Neuronal stem cell (in vitro differentiated cells): Measurements from ENCODE around the gene GPR39.

ENCODE experiments used
- DNase-seq: peaks from one replicate; pipeline ENCODE4 v3.0.0-alpha.2; 2013; ENCODE audit warnings: low spot score
- H2AFZ ChIP-seq: one replicate; pipeline ENCODE4 v1.6.1; 2013; ENCODE audit warnings: mild to moderate bottlenecking, low read length, inconsistent platforms
- H2AK5ac ChIP-seq: 2 replicates; pipeline ENCODE4 v1.6.1; 2013; ENCODE audit warnings: low read depth, mild to moderate bottlenecking, inconsistent platforms, low read length, moderate library complexity, mixed read lengths
- H2BK120ac ChIP-seq: 2 replicates; pipeline ENCODE4 v1.6.1; 2013; ENCODE audit warnings: low read depth, mild to moderate bottlenecking, inconsistent platforms, low read length, moderate library complexity, mixed read lengths
- H2BK12ac ChIP-seq: one replicate; pipeline ENCODE4 v1.6.1; 2013; ENCODE audit warnings: low read length, inconsistent platforms
- H2BK15ac ChIP-seq: 2 replicates; pipeline ENCODE4 v1.6.1; 2013; ENCODE audit warnings: mild to moderate bottlenecking, low read length, inconsistent platforms, mixed read lengths
- H2BK5ac ChIP-seq: one replicate; pipeline ENCODE4 v1.6.1; 2013; ENCODE audit warnings: inconsistent platforms, mild to moderate bottlenecking, low read length, moderate library complexity
- H3K14ac ChIP-seq: one replicate; pipeline ENCODE4 v1.6.1; 2013; ENCODE audit warnings: low read length, inconsistent platforms
- H3K18ac ChIP-seq: 2 replicates; pipeline ENCODE4 v1.6.1; 2013; ENCODE audit warnings: low read length, inconsistent platforms
- H3K23ac ChIP-seq: 2 replicates; pipeline ENCODE4 v1.6.1; 2013; ENCODE audit warnings: low read depth, mild to moderate bottlenecking, mixed read lengths, low read length, inconsistent platforms; ENCODE audit not compliant: poor library complexity
- H3K27ac ChIP-seq: replicated peaks from 3 replicates; pipeline ENCODE4 v1.5.1; 2013; ENCODE audit warnings: low read length, inconsistent platforms
- H3K27me3 ChIP-seq, 3 experiments: 2 replicates each; pipeline ENCODE4 v1.6.1; 2013; ENCODE audit warnings: low read length in 3 of 3, mild to moderate bottlenecking in 2 of 3, inconsistent platforms in 1 of 3, low read depth in 1 of 3, mixed read lengths in 1 of 3, moderate library complexity in 1 of 3; ENCODE audit not compliant: control insufficient read depth in 3 of 3, insufficient read depth in 3 of 3
- H3K36me3 ChIP-seq, 2 donors: replicated peaks in 1 of 2; 2 replicates each; pipeline ENCODE4 v1.6.1; 2013; ENCODE audit warnings: low read length in 2 of 2; ENCODE audit not compliant: control insufficient read depth in 2 of 2, insufficient read depth in 2 of 2
- H3K4ac ChIP-seq: 2 replicates; pipeline ENCODE4 v1.6.1; 2013; ENCODE audit warnings: inconsistent platforms, mild to moderate bottlenecking, low read length, moderate library complexity
- H3K4me1 ChIP-seq, 2 donors: 1 replicate in 1 of 2; 2 replicates in 1 of 2; pipeline ENCODE4 v1.6.1; 2013; ENCODE audit warnings: low read length in 2 of 2, low read depth in 1 of 2; ENCODE audit not compliant: control insufficient read depth in 2 of 2, insufficient read depth in 1 of 2
- H3K4me2 ChIP-seq: one replicate; pipeline ENCODE4 v1.6.1; 2013; ENCODE audit warnings: mild to moderate bottlenecking, low read length, inconsistent platforms; ENCODE audit not compliant: insufficient read depth, poor library complexity, severe bottlenecking
- H3K4me3 ChIP-seq, 2 donors: 2 replicates each; pipeline ENCODE4 v1.5.1; 2013; ENCODE audit warnings: low read length in 2 of 2, mild to moderate bottlenecking in 2 of 2, inconsistent platforms in 1 of 2, moderate library complexity in 1 of 2
- H3K79me1 ChIP-seq: one replicate; pipeline ENCODE4 v1.6.1; 2013; ENCODE audit warnings: low read depth, mild to moderate bottlenecking, inconsistent platforms, low read length, moderate library complexity
- H3K9ac ChIP-seq: one replicate; pipeline ENCODE4 v1.6.1; 2013; ENCODE audit warnings: mild to moderate bottlenecking, low read depth, low read length, inconsistent platforms; ENCODE audit not compliant: poor library complexity
- H3K9me3 ChIP-seq, 2 donors: replicated peaks in 1 of 2; 2 replicates each; pipeline versions ENCODE3 to v1.6.1; 2013; ENCODE audit warnings: low read length in 2 of 2, mild to moderate bottlenecking in 2 of 2, inconsistent platforms in 1 of 2, low read depth in 1 of 2, mixed read lengths in 1 of 2, moderate library complexity in 1 of 2; ENCODE audit not compliant: control insufficient read depth in 2 of 2, insufficient read depth in 1 of 2
- H4K8ac ChIP-seq: one replicate; pipeline ENCODE4 v1.6.1; 2013; ENCODE audit warnings: low read depth, mild to moderate bottlenecking, inconsistent platforms, low read length, moderate library complexity
- H4K91ac ChIP-seq: one replicate; pipeline ENCODE4 v1.6.1; 2013; ENCODE audit warnings: low read length, low read depth, mild to moderate bottlenecking, inconsistent platforms; ENCODE audit not compliant: poor library complexity
- WGBS, 2 donors: extraction: QIAGEN DNeasy Blood & Tissue Kit; methylation state at CpG; one replicate each; pipeline ENCODE4 v1.1.7; 2013; ENCODE audit warnings: missing lambda C conversion rate in 2 of 2, mixed read lengths in 1 of 2; ENCODE audit not compliant: insufficient read length in 2 of 2, insufficient replicate concordance in 1 of 2; ENCODE audit errors: extremely low coverage in 2 of 2; 5-methylcytosine and 5-hydroxymethylcytosine counted together

GPR39 gene

GRCh38 chr2:132680544-132680943, 263.9 kb downstream of the GPR39 start:
- Histone ChIP-seq H3K27me3 (no peaks in the 10 kb centered on the region), H3K4me1 (peaks cover 0 to 2% of the 10 kb centered on the region in 2 donors), H3K9ac (no peak overlapping the region), H3K4ac (no peak overlapping the region), H3K23ac (no peak overlapping the region), H4K91ac (no peak overlapping the region), H2BK15ac (no peak overlapping the region), H3K14ac (no peak overlapping the region), H2BK120ac (no peak overlapping the region), H4K8ac (no peak overlapping the region), H2AK5ac (no peak overlapping the region), H2AFZ (no peak overlapping the region), H3K9me3 (no peaks in the 10 kb centered on the region), H3K79me1 (no peaks in the 10 kb centered on the region), H3K36me3 (peaks cover 0 to 35% of the 10 kb centered on the region in 2 donors), H3K4me3 (no peak overlapping the region), H2BK12ac (no peak overlapping the region), H2BK5ac (no peak overlapping the region), H3K27ac (no peak overlapping the region), H3K4me2 (no peak overlapping the region), H3K18ac (no peak overlapping the region)
- WGBS, 2 donors, result no CpG with 5 or more reads among the region's 3 CpGs
- no peak for DNase-seq

DNA sequence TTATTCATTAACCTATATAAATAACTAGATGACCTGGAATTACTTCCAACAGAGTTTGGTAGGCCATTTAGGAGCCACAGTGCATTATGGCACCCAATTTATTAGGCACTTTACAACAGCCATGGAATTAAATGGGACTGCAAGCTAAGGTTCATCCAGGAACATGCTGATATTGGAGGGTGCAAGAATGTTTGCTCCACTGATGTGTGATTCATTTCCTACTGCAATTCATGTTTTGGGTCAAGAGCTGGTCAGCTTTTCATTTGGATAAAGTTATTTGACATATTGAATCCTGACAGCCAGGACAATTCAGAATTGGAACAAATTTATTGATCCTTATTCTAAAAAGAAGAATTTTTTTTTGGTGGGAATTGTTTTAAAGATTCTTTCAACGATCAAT, 265.2 kb downstream of the GPR39 start:
- Histone ChIP-seq H2BK5ac (no peak overlapping the region), H3K9me3 (no peaks in the 10 kb centered on the region), H3K36me3 (peaks cover 0 to 44% of the 10 kb centered on the region in 2 donors), H3K4me3 (no peak overlapping the region), H2BK12ac (no peak overlapping the region), H3K18ac (no peak overlapping the region), H3K27ac (no peak overlapping the region), H3K4me2 (no peak overlapping the region), H2AK5ac (no peak overlapping the region), H3K4ac (no peak overlapping the region), H2BK15ac (no peak overlapping the region), H3K14ac (no peak overlapping the region), H4K8ac (no peak overlapping the region), H3K4me1 (peaks cover 0 to 2% of the 10 kb centered on the region in 2 donors), H3K27me3 (no peaks in the 10 kb centered on the region), H3K79me1 (no peaks in the 10 kb centered on the region), H4K91ac (no peak overlapping the region), H2BK120ac (no peak overlapping the region), H2AFZ (no peak overlapping the region), H3K23ac (no peak overlapping the region), H3K9ac (no peak overlapping the region)
- DNase-seq, result no peak
- no CpG with 5 or more reads among the region's 1 CpG for WGBS, 2 donors

DNA sequence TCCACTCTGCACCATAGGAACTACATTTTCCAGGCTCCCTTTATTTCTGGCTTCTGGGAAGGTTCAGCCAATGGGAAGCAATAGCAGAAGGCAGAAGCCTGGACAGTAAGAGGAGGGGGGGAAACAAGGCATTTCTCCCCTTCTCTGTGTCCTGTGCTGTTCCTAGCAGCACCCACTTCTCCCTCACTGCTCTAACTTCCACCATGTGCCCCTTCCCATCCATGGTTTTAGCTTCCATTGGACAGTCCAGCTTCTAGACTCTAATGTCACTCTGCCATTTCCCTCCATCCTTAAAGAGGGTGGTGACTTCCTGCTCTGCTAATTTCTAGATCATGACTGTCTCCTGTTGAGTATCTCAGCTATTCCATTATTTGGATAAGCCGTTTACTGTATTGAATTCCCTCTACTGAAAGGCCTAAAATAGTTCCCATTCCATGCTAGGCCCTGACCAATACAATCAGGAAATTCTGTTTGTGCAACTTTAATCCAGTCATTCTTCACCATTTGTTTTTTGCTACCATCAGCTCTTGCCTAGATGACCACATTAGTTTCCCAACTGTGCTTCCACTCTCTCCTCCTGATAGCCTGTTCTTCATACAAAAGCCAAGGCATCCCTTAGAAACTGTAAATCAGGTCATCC, 274.2 kb downstream of the GPR39 start:
- no peak overlapping the region for H3K4ac ChIP-seq

GRCh38 chr2:132691556-132691955, 275.0 kb downstream of the GPR39 start:
- DNase-seq, result no peak
- H4K91ac ChIP-seq, result no peak overlapping the region
- H2BK15ac ChIP-seq, result no peak overlapping the region
- no peaks in the 10 kb centered on the region for H3K79me1 ChIP-seq
- H2BK120ac ChIP-seq, result no peak overlapping the region
- no peak overlapping the region for H3K27ac ChIP-seq
- H3K18ac ChIP-seq, result no peak overlapping the region
- WGBS, 2 donors, result no CpG with 5 or more reads among the region's 4 CpGs
- H2BK5ac ChIP-seq, result no peak overlapping the region
- no peaks in the 10 kb centered on the region for H3K4me1 ChIP-seq
- no peak overlapping the region for H3K4ac ChIP-seq
- H2AFZ ChIP-seq, result no peak overlapping the region
- H3K27me3 ChIP-seq, result no peaks in the 10 kb centered on the region
- peaks cover 0 to 1% of the 10 kb centered on the region in 2 donors for H3K9me3 ChIP-seq
- peaks cover 0 to 42% of the 10 kb centered on the region in 2 donors for H3K36me3 ChIP-seq
- H3K4me2 ChIP-seq, result no peak overlapping the region
- no peak overlapping the region for H2BK12ac ChIP-seq
- H3K4me3 ChIP-seq, result no peak overlapping the region
- H2AK5ac ChIP-seq, result no peak overlapping the region
- H3K23ac ChIP-seq, result no peak overlapping the region
- no peak overlapping the region for H3K14ac ChIP-seq
- H3K9ac ChIP-seq, result no peak overlapping the region
- no peak overlapping the region for H4K8ac ChIP-seq

More for the DNA sequence above, 274.2 kb downstream of the GPR39 start:
- Histone ChIP-seq H2BK12ac (no peak overlapping the region), H3K27me3 (no peaks in the 10 kb centered on the region), H3K79me1 (no peaks in the 10 kb centered on the region), H3K4me3 (no peak overlapping the region), H3K27ac (no peak overlapping the region), H3K9me3 (peaks cover 0 to 1% of the 10 kb centered on the region in 2 donors), H2BK5ac (no peak overlapping the region), H3K9ac (no peak overlapping the region), H4K8ac (no peak overlapping the region), H4K91ac (no peak overlapping the region), H2BK120ac (no peak overlapping the region), H2AK5ac (no peak overlapping the region), H2AFZ (no peak overlapping the region), H2BK15ac (no peak overlapping the region), H3K18ac (no peak overlapping the region), H3K4me2 (no peak overlapping the region), H3K4me1 (no peaks in the 10 kb centered on the region), H3K36me3 (peaks cover 0 to 41% of the 10 kb centered on the region in 2 donors), H3K23ac (no peak overlapping the region), H3K14ac (no peak overlapping the region)
- no peak for DNase-seq
- no CpG with 5 or more reads among the region's 1 CpG for WGBS, 2 donors
